A673 (cell line): ENCODE results near the gene ELF3. TPM values are rescaled to one million over a fixed set of nuclear protein-coding genes. Genes with fewer than 3 reads are reported as not detected.
"Not testable (repeated sequence)": the region's sequence is repeated elsewhere in the genome, so short reads cannot be mapped to it uniquely, and the experiment has no call there.

Source experiments
- BruUV-seq: library from RNA; stranded (reverse); fragments of 400-500 nt; replicated peaks from 2 replicates; lab custom pipeline; 2021; lab: Mats Ljungman, UMichigan
- CTCF ChIA-PET: fragments of 300-600 bp; sonication (Branson Sonifier 250); formaldehyde crosslinking; loops from one replicate; lab custom pipeline; 2022; ENCODE audit warnings: antibody characterized with exemption; lab: Charles Lee
- POLR2A ChIA-PET: fragments of 300-600 bp; sonication (Branson Sonifier 250); formaldehyde crosslinking; loops from one replicate; lab custom pipeline; 2022; ENCODE audit warnings: antibody characterized with exemption; ENCODE audit not compliant: low non-redundant PET; lab: Charles Lee
- DNase-seq: peaks from one replicate; pipeline ENCODE4 v3.0.0-alpha.2; 2015; ENCODE audit warnings: low spot score
- H3K27ac ChIP-seq: fragments of 200-600 bp; sonication (generic); 2 replicates; pipeline ENCODE4 v1.5.1; 2016; ENCODE audit warnings: mixed run types, low read depth, mild to moderate bottlenecking, mixed read lengths, antibody characterized with exemption, low read length; ENCODE audit not compliant: poor library complexity, severe bottlenecking
- H3K27me3 ChIP-seq: fragments of 200-600 bp; sonication (generic); replicated peaks from 2 replicates; pipeline ENCODE4 v1.6.1; 2017; ENCODE audit warnings: mixed run types, low read depth, mild to moderate bottlenecking, mixed read lengths, antibody characterized with exemption, low read length; ENCODE audit not compliant: insufficient read depth, poor library complexity
- H3K36me3 ChIP-seq: fragments of 200-600 bp; sonication (generic); 2 replicates; pipeline ENCODE4 v1.6.1; 2016; ENCODE audit warnings: mixed run types, mild to moderate bottlenecking, mixed read lengths, antibody characterized with exemption, low read length; ENCODE audit not compliant: insufficient read depth, poor library complexity, severe bottlenecking
- H3K4me1 ChIP-seq: fragments of 200-600 bp; sonication (generic); 2 replicates; pipeline ENCODE4 v1.6.1; 2017; ENCODE audit warnings: mixed run types, mild to moderate bottlenecking, mixed read lengths, antibody characterized with exemption, low read length; ENCODE audit not compliant: insufficient read depth, poor library complexity, severe bottlenecking
- H3K4me3 ChIP-seq: fragments of 200-600 bp; sonication (generic); 2 replicates; pipeline ENCODE4 v1.5.1; 2016; ENCODE audit warnings: low read depth, mixed run types, mild to moderate bottlenecking, mixed read lengths, low read length; ENCODE audit not compliant: poor library complexity, severe bottlenecking
- H3K9me3 ChIP-seq: fragments of 200-600 bp; sonication (generic); 2 replicates; pipeline ENCODE4 v1.6.1; 2016; ENCODE audit warnings: mixed run types, low read depth, mild to moderate bottlenecking, mixed read lengths, antibody characterized with exemption, low read length; ENCODE audit not compliant: poor library complexity, severe bottlenecking
- intact Hi-C: fragments of 100-400 bp; cut with micrococcal nuclease; formaldehyde crosslinking; loops from one replicate; pipeline ENCODE4 v1.10.0; 2022; ENCODE audit not compliant: unreplicated experiment
- microRNA-seq: library from miRNA; unstranded; fragments of <30 nt; microRNA quantifications from one replicate; pipeline ENCODE4 v1.2.0, GENCODE V29; 2021
- total RNA-seq: library from RNA; stranded (reverse); gene quantifications from 2 replicates; pipeline ENCODE4 v1.2.3, GENCODE V29; 2021
- TF ChIP-seq, protein P1 (sequence below): fragments of 300-800, 200-600 bp; sonication (generic); conservative IDR thresholded peaks from 2 replicates; pipeline ENCODE4 v1.5.1; 2017; ENCODE audit warnings: low read depth, mild to moderate bottlenecking, antibody characterized with exemption, low read length, moderate library complexity, mixed read lengths

The ELF3 gene
- total RNA-seq, 1 experiment from 2014 or later: 0.56 TPM

DNA sequence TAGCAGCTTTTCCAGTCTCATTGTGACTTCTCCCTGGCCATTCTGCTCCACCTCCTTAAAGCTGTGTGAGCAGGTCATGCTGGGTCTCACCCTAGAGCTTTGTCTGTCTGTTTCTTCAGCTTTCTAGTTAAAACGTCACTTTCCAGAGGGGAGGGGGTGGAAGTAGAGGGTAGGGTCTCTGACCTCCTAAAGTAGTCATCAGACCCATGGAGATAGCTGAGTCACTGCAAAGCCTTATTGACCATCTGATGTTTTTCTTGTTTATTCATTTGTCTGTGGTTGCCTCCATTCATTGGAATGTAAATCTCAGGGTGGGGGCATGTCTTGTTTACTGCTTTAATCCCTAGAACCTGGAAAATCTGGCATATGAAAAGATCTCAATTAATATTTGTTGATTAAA, 52.7 kb downstream of the ELF3 start:
- no peak overlapping the region for H3K27ac ChIP-seq

DNA sequence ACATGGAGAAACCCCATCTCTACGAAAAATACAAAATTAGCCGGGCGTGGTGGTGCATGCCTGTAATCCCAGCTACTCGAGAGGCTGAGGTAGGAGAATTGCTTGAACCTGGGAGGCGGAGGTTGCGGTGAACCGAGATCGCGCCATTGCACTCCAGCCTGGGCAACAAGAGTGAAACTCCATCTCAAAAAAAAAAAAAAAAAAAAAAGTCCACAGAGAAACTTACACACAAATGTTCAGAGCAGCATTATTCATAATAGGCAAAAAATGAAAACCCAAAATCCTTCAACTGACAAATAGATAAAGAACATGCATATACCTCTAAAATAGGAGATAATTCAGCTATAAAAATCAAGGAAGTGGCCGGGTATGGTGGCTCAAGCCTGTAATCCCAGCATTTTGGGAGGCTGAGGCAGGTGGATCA, 54.5 kb downstream of the ELF3 start:
- H3K4me1 ChIP-seq, intact Hi-C loops, H3K9me3 ChIP-seq, H3K36me3 ChIP-seq, DNase-seq, H3K27ac ChIP-seq, H3K4me3 ChIP-seq, BruUV-seq, H3K27me3 ChIP-seq, CTCF ChIA-PET, POLR2A ChIA-PET: not testable (repeated sequence)

More for the DNA sequence above, 52.7 kb downstream of the ELF3 start:
- no peak for DNase-seq
- no peaks in the 10 kb centered on the region for H3K36me3 ChIP-seq
- no peak overlapping the region for H3K4me3 ChIP-seq
- no peaks in the 10 kb centered on the region for H3K9me3 ChIP-seq
- ChIA-PET CTCF (no interaction called here), POLR2A (no interaction called here)
- intact Hi-C loops: no loop called here
- TF ChIP-seq, protein P1, sequence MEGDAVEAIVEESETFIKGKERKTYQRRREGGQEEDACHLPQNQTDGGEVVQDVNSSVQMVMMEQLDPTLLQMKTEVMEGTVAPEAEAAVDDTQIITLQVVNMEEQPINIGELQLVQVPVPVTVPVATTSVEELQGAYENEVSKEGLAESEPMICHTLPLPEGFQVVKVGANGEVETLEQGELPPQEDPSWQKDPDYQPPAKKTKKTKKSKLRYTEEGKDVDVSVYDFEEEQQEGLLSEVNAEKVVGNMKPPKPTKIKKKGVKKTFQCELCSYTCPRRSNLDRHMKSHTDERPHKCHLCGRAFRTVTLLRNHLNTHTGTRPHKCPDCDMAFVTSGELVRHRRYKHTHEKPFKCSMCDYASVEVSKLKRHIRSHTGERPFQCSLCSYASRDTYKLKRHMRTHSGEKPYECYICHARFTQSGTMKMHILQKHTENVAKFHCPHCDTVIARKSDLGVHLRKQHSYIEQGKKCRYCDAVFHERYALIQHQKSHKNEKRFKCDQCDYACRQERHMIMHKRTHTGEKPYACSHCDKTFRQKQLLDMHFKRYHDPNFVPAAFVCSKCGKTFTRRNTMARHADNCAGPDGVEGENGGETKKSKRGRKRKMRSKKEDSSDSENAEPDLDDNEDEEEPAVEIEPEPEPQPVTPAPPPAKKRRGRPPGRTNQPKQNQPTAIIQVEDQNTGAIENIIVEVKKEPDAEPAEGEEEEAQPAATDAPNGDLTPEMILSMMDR: no peak
- H3K27me3 ChIP-seq: no peaks in the 10 kb centered on the region
- no peaks in the 10 kb centered on the region for H3K4me1 ChIP-seq
- BruUV-seq: no TSS peak

Small RNAs within 50 kb of the gene (microRNA-seq; reads per million reads assigned to microRNA genes)
- not detected for gene MIR6740

Other genes starting within 250 kb of the ELF3 start
- 121 and 136 TPM in 2 replicates for gene IPO9, start 181.4 kb upstream of the ELF3 start, total RNA-seq
- gene SHISA4, start 121.7 kb upstream of the ELF3 start, total RNA-seq: 1.2 and 2.6 TPM in 2 replicates
- 0.20 TPM in 1 of 2 replicates, not detected in the other for gene LMOD1, start 64.0 kb upstream of the ELF3 start, total RNA-seq
- 111 and 112 TPM in 2 replicates for gene TIMM17A, start 55.1 kb upstream of the ELF3 start, total RNA-seq
- gene RNPEP, start 27.9 kb upstream of the ELF3 start, total RNA-seq: 59.3 and 74.1 TPM in 2 replicates
- gene GPR37L1, start 112.3 kb downstream of the ELF3 start, total RNA-seq: not detected in 2 replicates
- gene ARL8A, start 134.2 kb downstream of the ELF3 start, total RNA-seq: 41.9 and 48.3 TPM in 2 replicates
- gene PTPN7, start 150.0 kb downstream of the ELF3 start, total RNA-seq: 0.72 and 2.2 TPM in 2 replicates
- gene LGR6, start 183.2 kb downstream of the ELF3 start, total RNA-seq: not detected in 2 replicates